GM18505 (cell line): ENCODE measurements around the gene ACBD6.

Source experiments
- ATAC-seq: cut with Tn5 transposase; IDR thresholded peaks from one replicate; pipeline ENCODE4 v1.9.1; 2021; ENCODE audit not compliant: unreplicated experiment
- POLR2A ChIP-seq: IDR thresholded peaks from 4 replicates; pipeline ENCODE4 v1.6.1; 2011; ENCODE audit warnings: borderline replicate concordance; ENCODE audit not compliant: insufficient read depth, insufficient read length; ENCODE audit errors: extremely low read depth

Gene ACBD6

DNA sequence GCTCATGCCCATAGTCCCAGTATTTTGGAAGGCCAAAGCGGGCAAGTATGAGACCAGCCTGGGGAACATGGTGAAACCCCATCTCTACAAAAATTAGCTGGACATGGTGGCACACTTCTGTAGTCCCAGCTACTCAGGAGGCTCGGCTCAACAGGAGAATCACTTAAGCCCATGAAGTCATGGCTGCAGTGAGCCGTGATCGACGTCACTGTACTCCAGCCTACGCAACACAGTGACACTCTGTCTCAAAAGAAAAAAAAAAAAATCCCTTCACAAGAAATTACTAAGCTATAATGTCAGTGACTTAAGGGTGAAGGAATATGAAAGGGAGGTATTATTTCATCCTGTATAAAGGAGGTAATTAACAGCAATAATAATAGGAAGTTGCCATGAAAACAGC, 99.8 kb downstream of the ACBD6 start:
- ATAC-seq: no peak
- no peak for TF ChIP-seq POLR2A

DNA sequence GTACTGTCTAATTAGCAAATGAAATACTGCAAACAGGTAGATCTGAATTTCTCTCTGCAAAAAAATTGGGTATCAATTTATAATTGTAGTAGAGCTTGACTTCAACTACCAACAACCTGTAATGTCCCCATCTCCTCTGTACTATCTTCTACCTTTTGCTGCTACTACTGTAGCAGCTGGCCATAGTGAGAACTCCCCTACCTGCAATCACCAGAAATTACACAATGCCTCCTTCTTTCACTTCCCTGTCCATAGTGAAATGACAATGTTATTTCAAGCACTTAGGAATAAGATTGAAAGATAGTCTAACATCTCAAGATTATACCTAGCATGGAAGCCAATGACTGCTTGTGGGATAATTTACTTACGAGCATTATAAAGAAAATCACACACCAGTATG, 100.4 kb downstream of the ACBD6 start:
- TF ChIP-seq POLR2A: no peak
- no peak for ATAC-seq

DNA sequence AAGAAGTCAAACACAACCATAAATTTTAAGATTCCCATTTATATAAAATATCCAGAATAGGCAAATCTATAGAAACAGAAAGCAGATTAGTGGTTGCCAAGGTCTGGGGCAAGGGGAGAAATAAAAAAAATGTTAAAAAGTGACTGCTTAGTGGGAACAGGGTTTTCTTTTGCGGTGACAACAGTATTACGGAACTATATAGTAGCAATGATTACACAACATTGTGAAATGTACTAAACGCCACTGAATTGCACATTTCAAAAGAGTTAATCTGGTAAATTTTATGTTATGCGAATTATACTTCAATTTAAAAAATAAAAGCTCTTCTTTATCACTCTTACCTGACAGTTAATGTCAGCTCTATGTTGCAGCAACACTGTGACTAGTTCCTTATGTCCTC, 105.2 kb downstream of the ACBD6 start:
- no peak for ATAC-seq
- no peak for TF ChIP-seq POLR2A

DNA sequence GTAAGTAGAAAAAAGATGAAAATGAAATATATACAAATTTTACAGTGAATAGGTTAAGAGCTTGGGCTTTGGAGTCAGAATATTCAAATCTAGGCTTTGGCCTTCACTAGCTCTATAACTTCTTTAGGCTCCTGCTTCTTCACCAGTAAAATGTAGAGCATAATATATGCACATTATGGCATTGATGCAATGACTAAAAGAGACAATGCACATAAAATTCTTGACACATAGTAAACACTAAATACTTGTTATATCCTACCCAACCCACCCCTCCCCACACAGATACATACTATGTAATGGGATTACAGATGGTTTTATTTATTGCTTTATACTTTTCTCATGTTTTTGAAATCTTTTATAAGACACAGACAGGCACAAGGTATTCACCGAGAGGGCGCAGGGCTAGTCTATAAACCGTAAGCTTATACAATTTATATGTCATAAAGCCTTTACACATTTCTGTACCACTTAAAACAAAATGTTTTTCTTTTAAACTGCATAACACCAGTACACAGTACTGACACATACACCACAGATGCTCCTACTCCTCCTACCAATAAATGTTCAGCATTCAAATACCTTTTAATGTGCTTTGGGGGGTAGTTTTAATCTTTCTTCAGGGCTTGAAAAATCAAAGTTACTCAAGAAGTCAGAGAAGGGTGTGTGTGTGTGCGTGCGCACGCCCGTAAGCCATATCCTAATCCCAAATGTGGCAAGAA, 109.8 kb downstream of the ACBD6 start:
- ATAC-seq: no peak
- TF ChIP-seq POLR2A: no peak

DNA sequence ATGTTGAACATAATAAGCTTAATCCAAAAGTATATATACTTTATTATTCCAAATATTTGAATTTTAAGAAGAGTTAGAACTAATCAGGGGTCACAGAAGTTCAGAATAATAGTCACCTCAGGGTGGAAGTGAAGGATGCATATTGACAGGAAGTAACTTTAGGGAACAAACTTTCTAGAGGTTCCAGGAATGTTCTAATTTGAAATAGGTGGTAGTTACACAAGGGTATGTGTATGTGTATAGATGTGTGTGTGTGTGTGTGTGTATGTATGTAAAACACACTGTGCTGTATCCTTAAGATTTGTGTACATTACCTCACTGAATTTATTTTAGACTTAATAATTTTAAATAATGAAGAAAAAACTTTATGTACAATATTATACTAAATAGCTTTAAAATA, 110.4 kb downstream of the ACBD6 start:
- TF ChIP-seq POLR2A: no peak
- ATAC-seq: no peak

DNA sequence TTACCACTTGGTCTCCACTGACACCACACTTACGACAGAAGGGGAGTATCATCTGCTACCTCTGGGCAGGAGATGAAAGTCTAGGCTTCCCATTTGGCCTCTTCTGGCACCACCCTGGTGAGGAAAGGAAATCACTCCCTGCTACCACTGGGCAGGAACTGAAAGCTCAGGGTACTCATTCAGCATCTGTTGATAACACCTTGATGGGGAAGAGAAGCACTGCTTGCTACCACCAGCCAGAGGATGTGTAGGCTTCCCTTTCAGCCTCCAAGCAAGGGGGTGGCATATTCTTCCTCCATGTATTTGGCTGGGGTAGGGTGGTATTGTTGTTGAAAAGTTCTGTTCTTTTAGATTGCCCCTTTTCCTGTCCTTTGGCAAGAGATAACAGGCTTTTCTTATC, 115.0 kb downstream of the ACBD6 start:
- ATAC-seq: no peak
- no peak for TF ChIP-seq POLR2A

DNA sequence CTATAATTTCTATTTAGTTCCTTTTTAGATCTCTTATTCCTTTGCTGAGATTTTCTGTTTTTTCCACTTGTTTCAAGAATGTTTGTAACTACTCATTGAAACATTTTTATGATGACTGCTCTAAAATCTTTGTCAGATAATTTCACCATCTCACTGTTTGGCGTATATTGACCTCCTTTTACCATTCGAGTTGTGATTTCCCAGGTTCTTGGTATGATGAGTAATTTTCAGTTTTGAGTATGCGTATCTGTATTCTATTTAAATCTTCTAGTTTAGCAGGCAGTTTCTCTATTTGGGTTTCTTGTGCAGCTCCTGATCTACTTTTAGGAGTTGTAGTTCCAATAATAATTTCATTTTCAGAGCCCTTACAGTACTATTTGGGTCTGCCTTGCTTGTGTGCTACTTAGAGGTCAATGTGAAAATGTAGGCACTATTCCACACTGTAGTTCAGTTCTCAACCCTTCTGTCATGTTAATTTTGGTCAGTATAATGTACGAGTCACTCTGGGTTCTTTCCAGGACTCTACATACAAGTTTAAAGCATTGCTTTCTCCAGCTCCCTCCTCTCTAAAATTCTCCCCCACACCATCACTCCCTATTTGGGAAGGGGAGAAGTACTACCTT, 115.5 kb downstream of the ACBD6 start:
- ATAC-seq: no peak

DNA sequence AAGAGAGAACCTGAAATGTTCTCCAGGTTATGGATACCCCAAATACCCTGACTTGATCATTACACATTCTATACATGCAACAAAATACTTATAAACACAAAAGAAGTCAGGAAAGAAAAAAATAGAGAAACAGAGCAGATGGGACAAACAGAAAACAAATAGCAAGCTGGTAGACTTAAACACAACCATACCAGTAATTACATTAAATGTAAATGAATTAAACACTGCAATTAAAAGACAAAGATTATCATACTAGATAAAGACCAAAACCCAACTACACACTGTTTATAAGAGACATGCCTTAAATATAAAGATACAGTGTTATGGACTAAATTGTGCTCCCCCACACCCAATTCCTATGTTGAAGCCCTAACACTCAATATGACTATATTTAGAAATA, 117.2 kb downstream of the ACBD6 start:
- ATAC-seq: no peak
- no peak for TF ChIP-seq POLR2A

More for the DNA sequence above, 115.5 kb downstream of the ACBD6 start:
- TF ChIP-seq POLR2A: no peak

DNA sequence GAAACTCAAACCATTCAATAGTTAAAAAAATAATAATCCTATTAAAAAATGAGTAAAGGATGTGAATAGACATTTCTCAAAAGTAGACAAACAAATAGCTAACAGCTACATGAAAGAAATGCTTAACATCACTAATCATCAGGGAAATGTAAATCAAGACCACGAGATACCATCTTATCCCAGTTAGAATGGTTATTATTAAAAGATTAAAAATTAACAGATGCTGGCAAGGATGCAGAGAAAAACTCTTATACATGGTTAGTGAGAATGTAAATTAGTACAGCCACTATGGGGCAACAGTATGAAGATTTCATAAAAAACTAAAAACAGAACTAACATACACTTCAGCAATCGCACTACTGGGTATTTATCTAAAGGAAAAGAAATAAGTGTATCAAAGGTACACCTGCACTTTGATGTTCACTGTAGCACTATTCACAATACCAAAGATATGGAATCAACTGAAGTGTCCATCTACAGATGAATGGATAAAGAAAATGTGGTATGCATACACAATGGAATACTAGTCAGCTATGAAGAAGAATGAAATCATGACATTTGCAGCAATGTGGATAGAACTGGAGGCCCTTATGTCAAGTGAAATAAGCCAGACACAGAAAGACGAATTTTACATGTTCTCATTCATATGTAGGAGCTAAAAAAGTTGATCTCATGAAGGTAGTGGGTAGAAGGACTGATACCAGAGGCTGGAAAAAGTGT, 117.9 kb downstream of the ACBD6 start:
- no peak for ATAC-seq
- TF ChIP-seq POLR2A: no peak

DNA sequence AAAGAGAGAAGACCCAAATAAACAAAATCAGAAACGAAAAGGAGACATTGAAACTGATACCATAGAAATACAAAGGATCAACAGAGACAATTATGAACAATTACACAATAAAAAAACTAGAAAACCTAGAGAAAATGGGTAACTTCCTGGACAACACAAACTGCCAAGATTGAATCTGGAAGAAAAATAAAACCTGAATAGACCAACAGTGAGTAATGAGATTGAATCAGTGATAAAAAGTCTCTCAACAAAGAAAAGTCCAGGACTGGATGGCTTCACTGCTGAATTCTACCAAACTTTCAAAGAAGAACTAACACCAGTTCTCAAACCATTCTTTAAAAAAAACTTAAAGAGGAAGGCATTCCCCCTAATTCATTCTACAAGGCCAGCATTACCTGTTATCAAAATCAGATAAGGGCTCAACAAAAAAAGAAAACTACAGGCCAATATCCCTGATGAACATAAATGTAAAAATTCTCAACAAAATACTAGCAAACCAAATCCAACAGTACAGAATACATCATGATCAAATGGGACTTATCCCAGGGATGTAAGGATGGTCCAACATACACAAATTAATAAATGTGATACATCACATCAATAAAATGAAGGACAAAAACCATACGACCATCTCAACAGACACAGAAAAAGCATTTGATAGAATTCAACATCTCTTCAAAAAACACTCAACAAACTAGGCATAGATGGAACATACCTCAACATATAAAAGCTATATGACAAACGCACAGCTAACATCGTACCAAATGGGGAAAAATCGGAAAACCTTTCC, 119.9 kb downstream of the ACBD6 start:
- TF ChIP-seq POLR2A: no peak
- ATAC-seq: no peak

DNA sequence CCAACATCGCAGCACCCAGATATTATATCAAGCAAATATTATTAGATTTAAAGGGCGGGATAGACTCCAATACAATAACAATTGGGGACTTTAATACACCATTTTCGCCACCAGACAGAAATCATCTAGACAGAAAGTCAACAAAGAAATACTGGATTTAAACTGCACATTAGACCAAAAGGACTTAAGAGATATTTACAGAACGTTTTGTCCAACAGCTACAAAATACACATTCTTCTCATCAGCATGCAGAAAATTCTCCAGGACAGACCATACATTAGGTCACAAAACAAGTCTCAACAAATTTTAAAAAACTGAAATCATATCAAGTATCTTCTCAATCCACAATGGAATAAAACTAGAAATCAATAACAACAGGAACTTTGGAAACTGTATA, 121.2 kb downstream of the ACBD6 start:
- TF ChIP-seq POLR2A: no peak
- ATAC-seq: no peak

DNA sequence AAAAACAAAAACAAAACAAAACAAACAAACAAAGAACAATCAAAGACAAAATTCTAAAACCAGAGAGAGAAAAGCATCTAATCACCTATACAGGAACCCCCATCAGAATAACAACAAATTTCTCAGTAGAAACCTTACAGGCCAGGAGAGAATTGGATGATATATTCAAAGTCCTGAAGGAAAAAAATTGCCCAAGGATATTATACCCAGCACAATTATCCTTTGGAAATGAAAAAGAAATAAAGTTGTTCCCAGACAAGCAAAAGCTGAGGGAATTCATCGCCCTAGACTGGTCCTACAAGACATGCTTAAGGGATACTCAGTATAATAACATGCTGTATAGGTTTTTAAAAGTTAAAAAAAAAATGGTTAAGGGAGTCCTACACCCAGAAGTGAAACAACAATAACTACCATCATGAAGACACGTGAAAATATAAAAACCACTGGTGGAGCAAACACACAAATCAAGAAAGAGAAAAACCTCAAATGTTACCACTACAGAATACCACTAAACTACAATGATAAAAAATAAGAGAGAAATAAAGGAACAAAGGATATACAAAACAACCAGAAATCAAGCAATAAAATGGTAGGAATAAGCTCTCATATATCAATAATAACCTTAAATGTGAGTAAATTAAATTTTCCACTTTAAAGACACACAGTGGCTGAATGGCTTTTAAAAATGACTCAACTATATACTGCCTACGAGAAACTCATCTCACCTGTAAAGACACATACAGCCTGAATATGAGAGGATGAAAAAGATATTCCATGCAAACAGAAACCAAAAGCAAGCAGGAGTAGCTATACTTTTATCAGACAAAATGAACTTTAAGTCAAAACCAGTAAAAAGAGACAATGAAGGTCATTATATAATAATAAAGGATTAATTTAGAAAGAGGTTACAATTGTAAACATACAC, 121.9 kb downstream of the ACBD6 start:
- no peak for ATAC-seq
- TF ChIP-seq POLR2A: no peak
